Erythroblast (primary cell): Measurements from ENCODE around the gene FLVCR2.

Source experiments
- DNase-seq, 2 experiments: peaks; one replicate each; lab custom pipeline; 2025; lab: John Stamatoyannopoulos, UW
- GATA1 ChIP-seq: IDR thresholded peaks from 2 replicates; pipeline ENCODE4 v1.6.1; 2011; ENCODE audit warnings: low read depth, mild to moderate bottlenecking, control low read depth, low read length, moderate library complexity
- POLR2A ChIP-seq: IDR thresholded peaks from 2 replicates; pipeline ENCODE4 v1.6.1; 2011; ENCODE audit warnings: mild to moderate bottlenecking, low read length

The FLVCR2 gene

GRCh38 chr14:75610834-75611233, 32.4 kb downstream of the FLVCR2 start:
- DNase-seq: no peak
- TF ChIP-seq POLR2A (no peak), GATA1 (no peak)

- TF ChIP-seq GATA1 (no peak), POLR2A (no peak)
- no peak for DNase-seq
These were observed 33.7 kb downstream of the FLVCR2 start for GRCh38 chr14:75612157-75612556.

GRCh38 chr14:75614179-75614578, 35.8 kb downstream of the FLVCR2 start:
- DNase-seq: no peak

GRCh38 chr14:75615200-75615599, 36.8 kb downstream of the FLVCR2 start:
- no peak for DNase-seq
- TF ChIP-seq GATA1: no peak
- no peak for TF ChIP-seq POLR2A

More at GRCh38 chr14:75614179-75614578, 35.8 kb downstream of the FLVCR2 start:
- TF ChIP-seq GATA1 (no peak), POLR2A (no peak)

GRCh38 chr14:75619548-75619947, 41.1 kb downstream of the FLVCR2 start:
- TF ChIP-seq GATA1 (no peak), POLR2A (no peak)
- DNase-seq: no peak

GRCh38 chr14:75625034-75625433, 46.6 kb downstream of the FLVCR2 start:
- TF ChIP-seq POLR2A (no peak), GATA1 (no peak)
- no peak for DNase-seq

- DNase-seq: no peak
These were observed 48.0 kb downstream of the FLVCR2 start for GRCh38 chr14:75626396-75626795.

GRCh38 chr14:75626863-75627262, 48.4 kb downstream of the FLVCR2 start:
- no peak for DNase-seq
- TF ChIP-seq POLR2A (no peak), GATA1 (no peak)

More at GRCh38 chr14:75626396-75626795, 48.0 kb downstream of the FLVCR2 start:
- TF ChIP-seq POLR2A (no peak), GATA1 (no peak)

GRCh38 chr14:75627406-75627805, 49.0 kb downstream of the FLVCR2 start:
- TF ChIP-seq POLR2A: no peak
- no peak for TF ChIP-seq GATA1
- DNase-seq: no peak

GRCh38 chr14:75628816-75629215, 50.4 kb downstream of the FLVCR2 start:
- DNase-seq: no peak
- TF ChIP-seq POLR2A: no peak
- no peak for TF ChIP-seq GATA1

GRCh38 chr14:75630695-75631452, 52.5 kb downstream of the FLVCR2 start:
- no peak for DNase-seq
- TF ChIP-seq GATA1 (no peak), POLR2A (no peak)

- no peak for DNase-seq
- no peak for TF ChIP-seq POLR2A
- TF ChIP-seq GATA1: no peak
These were observed 53.0 kb downstream of the FLVCR2 start for GRCh38 chr14:75631453-75631831.

- DNase-seq: no peak
- no peak for TF ChIP-seq POLR2A
- no peak for TF ChIP-seq GATA1
These were observed 56.4 kb downstream of the FLVCR2 start for GRCh38 chr14:75634848-75635247.

GRCh38 chr14:75636100-75636692, 57.8 kb downstream of the FLVCR2 start:
- no peak for DNase-seq
- no peak for TF ChIP-seq GATA1
- TF ChIP-seq POLR2A: no peak
